ENCODE results near the gene EDAR.

EDAR gene

DNA sequence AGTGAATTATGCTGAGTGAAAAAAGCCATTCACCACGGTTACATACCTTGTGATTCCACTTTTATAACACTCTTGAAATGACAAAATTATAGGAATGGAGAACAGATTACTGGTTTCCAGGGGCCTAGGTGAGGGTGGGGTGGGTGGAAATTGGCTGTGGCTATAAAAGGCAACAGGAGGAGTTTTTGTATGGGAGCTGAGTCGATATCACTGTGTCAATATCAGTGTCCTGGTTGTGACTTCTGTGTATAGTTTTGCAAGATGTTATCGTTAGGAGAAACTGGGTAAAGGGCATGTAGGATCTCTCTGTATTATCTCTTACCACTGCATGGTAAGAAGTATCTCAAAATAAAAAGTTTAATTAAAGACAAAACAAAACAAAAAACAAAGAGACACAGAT is 84.3 kb downstream of the EDAR start:
- no peak overlapping the region for H3K4me2 ChIP-seq (ENCODE audit: low read length)
- no peak overlapping the region for H3K27ac ChIP-seq
- H3K9me3 ChIP-seq (ENCODE audit: control insufficient read depth, low read length): no peaks in the 10 kb centered on the region
- no peak overlapping the region for H3K9ac ChIP-seq
- TF ChIP-seq, protein P1, sequence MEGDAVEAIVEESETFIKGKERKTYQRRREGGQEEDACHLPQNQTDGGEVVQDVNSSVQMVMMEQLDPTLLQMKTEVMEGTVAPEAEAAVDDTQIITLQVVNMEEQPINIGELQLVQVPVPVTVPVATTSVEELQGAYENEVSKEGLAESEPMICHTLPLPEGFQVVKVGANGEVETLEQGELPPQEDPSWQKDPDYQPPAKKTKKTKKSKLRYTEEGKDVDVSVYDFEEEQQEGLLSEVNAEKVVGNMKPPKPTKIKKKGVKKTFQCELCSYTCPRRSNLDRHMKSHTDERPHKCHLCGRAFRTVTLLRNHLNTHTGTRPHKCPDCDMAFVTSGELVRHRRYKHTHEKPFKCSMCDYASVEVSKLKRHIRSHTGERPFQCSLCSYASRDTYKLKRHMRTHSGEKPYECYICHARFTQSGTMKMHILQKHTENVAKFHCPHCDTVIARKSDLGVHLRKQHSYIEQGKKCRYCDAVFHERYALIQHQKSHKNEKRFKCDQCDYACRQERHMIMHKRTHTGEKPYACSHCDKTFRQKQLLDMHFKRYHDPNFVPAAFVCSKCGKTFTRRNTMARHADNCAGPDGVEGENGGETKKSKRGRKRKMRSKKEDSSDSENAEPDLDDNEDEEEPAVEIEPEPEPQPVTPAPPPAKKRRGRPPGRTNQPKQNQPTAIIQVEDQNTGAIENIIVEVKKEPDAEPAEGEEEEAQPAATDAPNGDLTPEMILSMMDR (IDR thresholded peaks at IDR 0.05): no peak
- H3K27me3 ChIP-seq (ENCODE audit: control insufficient read depth, insufficient read depth, low read length): no peaks in the 10 kb centered on the region
- no peaks in the 10 kb centered on the region for H3K4me1 ChIP-seq
- H2AFZ ChIP-seq: no peak overlapping the region
- no peaks in the 10 kb centered on the region for H3K79me2 ChIP-seq
- H3K4me3 ChIP-seq (ENCODE audit: low read depth, low read length): no peak overlapping the region
- H3K36me3 ChIP-seq (ENCODE audit: control insufficient read depth, insufficient read depth, low read length): no peaks in the 10 kb centered on the region

DNA sequence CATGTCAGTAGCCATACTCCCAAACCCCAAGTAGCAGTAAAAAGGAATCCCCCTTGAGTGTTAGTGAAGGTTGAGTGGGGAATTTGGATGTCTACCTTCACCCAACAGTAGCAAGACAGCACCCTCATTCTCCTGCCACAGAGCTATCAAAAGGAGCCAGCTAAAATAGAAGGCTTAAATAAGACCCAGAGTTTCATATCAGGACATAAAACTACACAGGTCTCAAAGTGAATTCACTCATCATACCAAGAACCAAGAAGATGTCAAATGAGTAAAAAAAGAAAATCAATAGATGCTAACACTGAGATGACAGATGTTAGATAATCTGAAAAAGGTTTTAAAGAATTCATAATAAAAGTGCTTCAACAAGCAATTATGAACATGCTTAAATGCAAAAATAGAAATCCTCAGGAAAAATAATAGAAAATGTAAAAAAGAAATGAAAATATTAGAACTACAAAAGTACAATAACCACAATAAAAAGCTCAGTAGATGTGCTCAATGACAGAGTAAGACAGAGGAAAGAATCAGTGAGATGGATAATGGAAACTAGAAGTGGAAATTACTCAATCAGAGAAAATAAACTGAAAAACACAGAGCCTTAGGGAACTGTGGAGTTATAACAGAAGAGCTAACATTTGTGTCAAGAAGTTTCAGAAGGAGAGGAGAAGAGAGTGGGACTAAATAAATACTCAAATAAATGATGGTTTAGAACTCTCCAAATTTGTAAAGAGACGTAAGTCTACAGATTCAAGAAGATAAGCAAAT is 90.5 kb downstream of the EDAR start:
- Histone ChIP-seq H3K4me1 (no peaks in the 10 kb centered on the region), H3K27ac (no peak overlapping the region), H2AFZ (no peak overlapping the region), H3K79me2 (no peaks in the 10 kb centered on the region), H3K4me2 (ENCODE audit: low read length) (no peak overlapping the region), H3K36me3 (ENCODE audit: control insufficient read depth, insufficient read depth, low read length) (no peaks in the 10 kb centered on the region), H3K27me3 (ENCODE audit: control insufficient read depth, insufficient read depth, low read length) (no peaks in the 10 kb centered on the region), H3K4me3 (ENCODE audit: low read depth, low read length) (no peak overlapping the region), H3K9ac (no peak overlapping the region), H3K9me3 (ENCODE audit: control insufficient read depth, low read length) (no peaks in the 10 kb centered on the region)
- TF ChIP-seq, protein P1 (IDR thresholded peaks at IDR 0.05): no peak

DNA sequence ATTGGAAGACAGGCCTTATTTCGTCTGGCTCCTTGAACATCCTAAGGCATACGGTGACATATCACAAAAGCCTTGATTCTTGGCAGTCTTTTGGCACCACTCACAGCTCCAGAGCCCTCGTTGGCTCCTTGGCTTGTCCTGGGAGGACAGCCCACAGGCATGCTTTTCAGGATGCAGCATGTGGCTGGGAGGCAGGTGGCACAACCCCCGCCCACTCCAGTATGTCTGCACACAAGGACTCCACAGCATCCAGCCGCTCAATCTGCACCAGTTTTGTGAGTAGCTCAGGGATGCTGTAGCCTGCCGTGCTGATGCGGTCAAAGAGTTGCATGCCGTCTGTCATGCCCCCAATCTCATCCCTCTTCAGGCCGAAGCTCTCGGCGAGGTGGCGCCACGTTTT is 92.3 kb downstream of the EDAR start:
- Histone ChIP-seq H3K27me3 (ENCODE audit: control insufficient read depth, insufficient read depth, low read length) (no peaks in the 10 kb centered on the region), H3K9me3 (ENCODE audit: control insufficient read depth, low read length) (no peaks in the 10 kb centered on the region), H3K79me2 (no peaks in the 10 kb centered on the region), H2AFZ (no peak overlapping the region), H3K4me1 (no peaks in the 10 kb centered on the region), H3K4me3 (ENCODE audit: low read depth, low read length) (no peak overlapping the region), H3K27ac (no peak overlapping the region), H3K4me2 (ENCODE audit: low read length) (no peak overlapping the region), H3K9ac (no peak overlapping the region), H3K36me3 (ENCODE audit: control insufficient read depth, insufficient read depth, low read length) (no peaks in the 10 kb centered on the region)
- TF ChIP-seq, protein P1 (IDR thresholded peaks at IDR 0.05): no peak

DNA sequence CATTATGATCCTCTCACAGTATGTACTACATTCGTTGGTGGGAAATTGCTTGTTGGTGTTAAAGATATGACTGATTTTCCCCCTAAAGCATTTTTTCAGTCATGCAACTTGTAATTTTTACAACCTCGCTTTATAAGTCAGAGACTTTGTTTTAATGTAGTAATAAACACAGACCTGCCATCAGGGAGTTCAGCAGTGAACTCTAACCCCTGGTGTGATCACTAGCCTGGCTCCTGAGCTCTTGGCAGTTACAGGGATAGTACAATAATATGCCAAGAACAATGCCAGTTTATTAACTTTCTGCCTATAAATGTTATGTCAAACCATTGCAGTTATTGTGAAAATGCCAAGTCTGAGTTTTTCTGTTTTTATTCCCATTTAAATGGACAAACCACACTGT is 93.8 kb downstream of the EDAR start:
- H3K9ac ChIP-seq: no peak overlapping the region
- H2AFZ ChIP-seq: no peak overlapping the region
- H3K27ac ChIP-seq: no peak overlapping the region
- no peaks in the 10 kb centered on the region for H3K4me1 ChIP-seq
- no peak overlapping the region for H3K4me3 ChIP-seq (ENCODE audit: low read depth, low read length)
- H3K9me3 ChIP-seq (ENCODE audit: control insufficient read depth, low read length): no peaks in the 10 kb centered on the region
- no peaks in the 10 kb centered on the region for H3K79me2 ChIP-seq
- H3K4me2 ChIP-seq (ENCODE audit: low read length): no peak overlapping the region
- H3K36me3 ChIP-seq (ENCODE audit: control insufficient read depth, insufficient read depth, low read length): no peaks in the 10 kb centered on the region
- TF ChIP-seq, protein P1 (IDR thresholded peaks at IDR 0.05): no peak
- H3K27me3 ChIP-seq (ENCODE audit: control insufficient read depth, insufficient read depth, low read length): no peaks in the 10 kb centered on the region

DNA sequence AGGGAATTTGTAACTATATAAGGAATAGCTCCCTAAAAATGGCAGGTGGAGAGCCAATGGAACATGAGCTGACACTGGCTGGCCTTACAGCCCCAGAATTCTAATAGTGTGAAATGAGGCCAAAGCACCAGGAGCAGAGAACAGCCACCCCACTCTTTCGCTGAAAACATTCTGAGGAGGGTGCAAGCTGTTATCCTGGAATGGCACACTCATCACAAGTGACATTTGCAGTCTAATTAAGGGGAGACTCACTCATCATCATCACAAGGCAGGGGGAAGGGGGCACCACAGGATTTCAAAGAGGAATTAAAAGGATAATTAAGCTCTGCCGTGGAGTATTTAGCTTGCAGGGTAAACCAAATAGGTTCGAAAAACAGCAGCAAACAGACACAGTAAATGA is 94.3 kb downstream of the EDAR start:
- TF ChIP-seq, protein P1 (IDR thresholded peaks at IDR 0.05): no peak
- H3K79me2 ChIP-seq: no peaks in the 10 kb centered on the region
- no peaks in the 10 kb centered on the region for H3K36me3 ChIP-seq (ENCODE audit: control insufficient read depth, insufficient read depth, low read length)
- no peak overlapping the region for H3K4me2 ChIP-seq (ENCODE audit: low read length)
- no peaks in the 10 kb centered on the region for H3K27me3 ChIP-seq (ENCODE audit: control insufficient read depth, insufficient read depth, low read length)
- H3K9ac ChIP-seq: no peak overlapping the region
- no peak overlapping the region for H3K4me3 ChIP-seq (ENCODE audit: low read depth, low read length)
- H2AFZ ChIP-seq: no peak overlapping the region
- H3K4me1 ChIP-seq: no peaks in the 10 kb centered on the region
- no peak overlapping the region for H3K27ac ChIP-seq
- no peaks in the 10 kb centered on the region for H3K9me3 ChIP-seq (ENCODE audit: control insufficient read depth, low read length)

All from parathyroid adenoma (tissue), 2 donors.